ENCODE data around the gene ATF6. TPM values are rescaled to one million over a fixed set of nuclear protein-coding genes. Genes with fewer than 3 reads are reported as not detected.

The ATF6 gene
- total RNA-seq, 1 donor from 2014 or later, result 14.4 TPM

- DNase-seq (ENCODE audit: low spot score) (no peak), ATAC-seq (no peak)
Measured at GRCh38 chr1:161932668-161933067, 166.5 kb downstream of the ATF6 start.

GRCh38 chr1:161933592-161934588, 167.8 kb downstream of the ATF6 start:
- ATAC-seq, result no peak
- DNase-seq (ENCODE audit: low spot score), result no peak

DNA sequence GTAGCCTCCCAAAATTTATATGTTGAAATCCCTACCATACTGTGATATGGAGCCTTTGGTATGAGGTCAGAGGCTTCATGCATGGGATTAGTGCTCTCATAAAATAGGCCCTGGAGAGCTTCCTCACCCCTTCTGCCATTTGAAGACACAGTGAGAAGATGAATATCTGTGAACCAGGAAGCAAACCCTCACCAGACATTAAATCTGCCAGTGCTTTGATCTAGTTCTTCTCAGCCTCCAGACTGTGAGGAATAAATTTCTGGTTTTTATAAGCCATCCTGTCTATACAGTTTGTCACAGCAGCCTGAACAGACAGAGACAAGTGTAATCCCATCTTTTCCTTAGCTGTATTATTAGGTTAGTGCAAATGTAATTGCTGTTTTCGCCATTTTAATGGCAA, 169.1 kb downstream of the ATF6 start:
- no peak for ATAC-seq
- no peak for DNase-seq (ENCODE audit: low spot score)

GRCh38 chr1:161936786-161937185, 170.7 kb downstream of the ATF6 start:
- ATAC-seq, result no peak
- DNase-seq (ENCODE audit: low spot score), result no peak

DNA sequence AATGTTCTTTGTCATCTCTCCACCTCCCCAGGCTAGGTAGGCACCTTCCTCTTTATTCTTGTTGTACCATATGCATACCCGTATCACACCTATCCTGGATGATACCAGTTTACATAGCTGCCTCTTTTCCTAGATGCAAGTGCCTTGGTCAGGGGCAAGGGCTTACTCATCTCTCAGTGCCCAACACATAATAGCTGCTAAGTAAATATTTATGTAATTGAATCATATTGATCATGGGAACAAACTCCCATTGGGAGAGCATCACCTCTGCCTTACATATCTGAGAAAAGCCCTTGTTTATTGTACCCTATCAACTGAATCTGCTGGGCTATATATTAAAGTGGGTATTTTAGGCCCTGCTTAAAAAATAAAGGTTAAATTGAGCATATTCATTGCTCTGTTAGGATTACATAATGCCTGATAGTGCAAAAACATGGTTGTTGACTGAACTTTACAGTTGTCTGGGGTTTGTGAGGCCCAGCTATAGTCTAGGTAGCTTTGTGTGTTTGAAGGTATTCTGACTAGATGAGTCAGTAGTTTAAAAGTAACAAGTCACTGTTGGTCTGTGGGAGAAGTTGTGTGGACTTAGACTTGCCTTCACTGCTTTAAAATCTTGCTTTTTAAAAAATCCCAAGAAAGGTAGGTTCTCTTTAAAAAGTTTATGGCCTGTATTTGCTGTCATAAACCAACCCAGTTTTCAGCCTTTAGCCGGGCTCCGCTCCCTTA, 174.9 kb downstream of the ATF6 start:
- ATAC-seq (no peak), DNase-seq (ENCODE audit: low spot score) (no peak)

DNA sequence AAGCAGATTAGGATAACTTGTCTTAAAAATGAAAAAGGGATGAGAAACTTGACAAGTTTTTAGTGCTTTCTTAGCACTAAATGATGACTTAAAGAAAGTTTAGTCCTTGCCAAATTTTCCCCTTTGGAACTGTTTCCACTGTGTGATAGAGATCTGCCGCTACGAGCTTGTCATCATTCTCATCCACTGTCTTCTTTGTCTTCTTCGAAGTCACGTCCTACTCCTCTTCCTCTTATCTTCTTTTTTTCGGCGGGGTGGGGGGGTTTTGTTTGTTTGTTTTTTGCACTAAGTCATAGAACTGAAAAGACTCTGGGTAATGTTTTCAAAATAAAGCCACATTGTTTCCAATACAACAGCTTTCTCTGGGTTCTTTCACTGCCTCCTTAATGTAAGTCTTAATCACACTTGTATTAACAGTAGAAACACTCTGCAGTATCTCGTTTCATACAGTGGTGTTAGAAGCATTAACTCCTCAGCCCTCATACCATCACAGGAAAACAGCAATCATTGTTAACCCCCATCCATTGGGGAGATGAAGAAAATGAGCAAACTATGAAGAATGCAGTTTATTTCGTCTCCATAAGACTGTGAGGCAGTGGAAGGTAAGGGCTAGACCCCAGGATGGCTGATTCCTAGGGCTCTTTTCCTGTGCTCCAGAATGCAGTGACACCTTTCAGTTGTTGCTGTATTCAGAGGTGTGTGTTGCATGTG, 175.8 kb downstream of the ATF6 start:
- no peak for DNase-seq (ENCODE audit: low spot score)
- ATAC-seq, result no peak

DNA sequence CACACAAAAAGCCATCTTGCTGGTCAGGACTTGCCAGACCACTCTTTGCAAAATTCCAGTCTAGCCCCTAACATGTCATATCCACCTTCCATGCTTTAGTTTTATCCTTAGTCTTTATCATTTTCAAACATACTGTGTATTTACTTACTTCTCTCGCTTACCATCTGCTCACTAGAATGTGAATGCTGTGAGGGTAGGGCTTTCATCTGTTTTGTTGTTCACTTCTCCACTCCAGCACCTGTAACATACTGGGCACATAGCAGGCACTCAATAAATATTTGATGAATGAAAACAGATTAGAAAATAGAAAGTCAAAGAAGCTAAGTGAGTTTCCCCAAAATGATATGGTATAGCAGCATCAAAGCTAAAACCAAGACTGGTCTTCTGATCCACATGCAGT, 177.6 kb downstream of the ATF6 start:
- no peak for ATAC-seq

DNA sequence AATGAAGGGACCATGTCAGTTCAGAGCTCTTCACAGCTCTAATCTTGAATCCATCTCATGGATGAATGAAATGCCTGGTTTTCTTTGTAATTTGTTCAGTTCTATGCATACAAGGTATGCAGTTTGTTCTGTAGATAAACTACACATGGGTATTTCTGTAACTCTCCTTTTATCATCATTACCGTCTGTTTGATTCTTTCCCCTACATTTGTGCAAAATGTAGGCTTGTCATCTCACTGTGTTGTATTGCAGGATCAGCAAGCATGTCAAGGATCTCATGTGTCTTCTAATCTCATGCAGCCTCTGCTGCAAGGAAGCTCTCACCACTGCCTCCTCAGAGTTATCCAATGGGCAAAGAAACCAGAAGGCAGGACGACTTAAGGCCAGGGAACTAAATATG, 178.3 kb downstream of the ATF6 start:
- no peak for DNase-seq (ENCODE audit: low spot score)
- ATAC-seq, result no peak

More for the DNA sequence above, 177.6 kb downstream of the ATF6 start:
- no peak for DNase-seq (ENCODE audit: low spot score)

DNA sequence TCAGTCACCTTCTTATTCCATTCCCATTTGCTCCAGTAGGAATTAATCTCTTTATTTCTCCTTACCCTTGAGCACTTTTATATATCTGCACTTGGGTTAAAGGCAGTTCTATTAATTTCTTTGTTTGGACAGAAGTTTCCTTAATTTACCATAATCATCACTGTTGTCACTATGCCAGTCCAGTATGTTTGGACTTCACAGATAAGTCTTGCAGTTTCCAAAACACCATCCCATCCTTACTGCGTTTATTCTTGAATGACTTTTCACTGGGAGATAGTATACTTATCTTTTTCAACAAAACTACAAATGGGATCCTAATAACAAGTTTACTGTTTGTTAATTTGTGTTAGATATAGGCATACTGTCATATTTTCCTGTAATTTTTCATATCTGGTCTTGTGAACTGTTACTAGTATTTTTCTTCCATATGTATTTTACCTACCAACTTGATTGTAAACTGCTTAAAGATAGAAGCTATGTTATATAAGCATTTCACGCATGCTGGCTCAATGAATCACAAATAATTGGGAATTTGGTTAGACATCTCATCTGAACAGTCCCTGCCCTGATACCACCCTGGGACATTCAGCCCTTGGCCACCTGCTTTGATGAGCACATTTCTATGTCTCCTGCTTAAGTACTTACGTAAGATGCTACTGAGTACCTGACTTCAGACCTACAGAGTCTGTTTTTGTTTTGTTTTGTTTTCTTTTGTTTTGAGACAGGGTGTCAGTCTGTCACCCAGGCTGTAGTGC, 179.4 kb downstream of the ATF6 start:
- no peak for ATAC-seq
- DNase-seq (ENCODE audit: low spot score), result no peak

- DNase-seq (ENCODE audit: low spot score) (no peak), ATAC-seq (no peak)
Measured at GRCh38 chr1:161946071-161946987, 180.2 kb downstream of the ATF6 start.

- no peak for ATAC-seq
- DNase-seq (ENCODE audit: low spot score), result no peak
Measured at GRCh38 chr1:161948435-161948834, 182.3 kb downstream of the ATF6 start.

DNA sequence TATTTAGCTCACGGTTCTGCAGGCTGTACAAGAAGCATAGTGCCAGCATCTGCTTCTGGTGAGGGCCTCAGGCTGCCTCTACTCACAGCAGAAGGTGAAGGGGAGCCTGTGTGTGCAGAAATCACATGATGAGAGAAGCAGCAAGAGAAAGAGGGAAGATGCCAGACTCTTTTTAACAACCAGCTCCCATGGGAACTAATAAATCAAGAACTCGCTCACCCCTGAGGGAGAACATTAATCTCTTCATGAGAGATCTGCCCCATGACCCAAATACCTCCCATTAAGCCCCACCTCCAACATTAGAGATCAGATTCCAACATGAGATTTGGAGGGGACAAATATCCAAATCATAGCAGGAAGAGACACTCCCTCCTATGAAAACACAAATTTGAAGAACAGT, 183.4 kb downstream of the ATF6 start:
- DNase-seq (ENCODE audit: low spot score) (no peak), ATAC-seq (no peak)

DNA sequence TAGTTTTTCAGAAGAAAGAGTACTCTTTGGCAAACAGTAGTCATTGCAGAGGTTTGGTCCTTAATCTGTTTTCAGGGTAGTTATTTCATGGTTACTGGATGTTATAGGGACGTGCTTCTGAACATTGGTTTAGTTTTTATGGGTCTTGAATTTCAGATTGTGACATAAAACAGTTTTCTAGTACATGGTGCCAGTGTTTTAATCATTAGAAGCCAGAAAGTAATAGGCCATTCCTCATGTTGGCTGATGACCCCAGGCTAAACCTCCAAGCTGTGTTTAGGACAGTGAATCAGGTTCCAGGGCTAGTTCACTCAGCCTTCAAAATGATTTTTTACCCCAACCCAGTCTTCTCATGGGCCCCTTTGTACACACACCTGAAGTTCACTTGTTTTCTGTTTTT, 184.3 kb downstream of the ATF6 start:
- ATAC-seq (no peak), DNase-seq (ENCODE audit: low spot score) (no peak)

DNA sequence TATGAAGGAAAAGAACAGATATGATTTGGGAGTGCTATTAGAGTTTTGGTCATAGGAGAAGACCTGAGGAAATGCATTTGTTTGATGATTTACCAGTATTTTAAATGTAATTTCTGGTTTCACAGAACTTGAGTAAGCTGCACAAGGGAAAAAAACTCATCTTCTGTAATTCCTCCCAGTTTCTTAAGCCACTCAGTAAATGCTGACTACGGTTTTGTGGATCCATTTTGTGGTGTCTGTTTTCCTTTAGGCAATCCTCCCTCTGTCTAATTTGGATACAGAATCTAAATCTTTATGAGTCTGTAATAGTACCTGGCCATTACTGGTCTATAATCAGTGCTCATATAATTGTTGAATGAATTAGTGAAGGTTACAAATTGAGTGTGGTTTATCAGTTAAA, 185.5 kb downstream of the ATF6 start:
- DNase-seq (ENCODE audit: low spot score) (no peak), ATAC-seq (no peak)

DNA sequence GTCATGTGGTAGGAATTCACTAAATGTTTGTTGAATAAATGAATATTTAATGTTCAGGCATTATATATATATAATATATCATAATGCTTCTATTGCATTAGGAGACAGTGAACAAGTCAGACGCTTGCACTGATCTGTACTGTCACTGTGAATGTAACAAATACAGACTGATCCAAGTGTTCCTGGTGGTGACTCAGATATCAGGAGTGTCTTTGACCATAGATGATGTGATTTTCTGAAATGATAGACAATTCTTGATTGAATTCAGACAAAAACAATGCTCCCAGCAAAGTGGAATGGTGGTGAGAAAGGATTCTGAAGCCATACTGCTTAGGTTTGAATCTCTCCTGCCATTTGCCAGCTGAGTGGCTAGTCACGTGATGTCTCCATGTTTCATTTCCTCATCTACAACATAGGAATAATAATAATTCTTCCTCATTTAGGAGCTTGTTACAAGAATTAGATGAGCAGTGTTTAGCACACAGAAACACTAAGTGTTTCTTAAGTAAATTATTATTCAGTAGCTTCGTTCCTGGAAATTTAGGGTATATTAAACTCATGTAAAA, 186.6 kb downstream of the ATF6 start:
- DNase-seq (ENCODE audit: low spot score) (no peak), ATAC-seq (no peak)

- ATAC-seq (no peak), DNase-seq (ENCODE audit: low spot score) (no peak)
Measured at GRCh38 chr1:161953256-161953920, 187.3 kb downstream of the ATF6 start.

- no peak for ATAC-seq
- DNase-seq (ENCODE audit: low spot score), result no peak
Measured at GRCh38 chr1:161954050-161954449, 187.9 kb downstream of the ATF6 start.

DNA sequence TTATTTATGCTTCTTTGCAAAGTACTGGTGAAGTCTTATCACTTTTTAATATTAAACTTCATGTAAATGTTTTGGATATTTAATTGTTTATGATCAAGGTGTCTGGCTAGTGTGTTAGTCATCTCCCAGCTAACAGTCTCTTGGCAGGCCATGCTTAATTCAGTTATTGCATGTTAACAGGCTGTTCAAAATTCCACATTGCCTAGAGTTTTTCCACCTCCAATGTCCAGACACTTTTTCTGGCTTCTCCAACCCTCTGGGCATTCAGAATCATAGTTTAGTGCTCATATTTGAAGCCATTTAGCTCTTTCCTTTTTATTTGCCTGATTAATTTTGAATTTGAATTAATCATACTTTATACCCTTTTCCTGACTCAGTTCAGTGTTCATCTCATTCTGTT, 188.3 kb downstream of the ATF6 start:
- ATAC-seq, result no peak

DNA sequence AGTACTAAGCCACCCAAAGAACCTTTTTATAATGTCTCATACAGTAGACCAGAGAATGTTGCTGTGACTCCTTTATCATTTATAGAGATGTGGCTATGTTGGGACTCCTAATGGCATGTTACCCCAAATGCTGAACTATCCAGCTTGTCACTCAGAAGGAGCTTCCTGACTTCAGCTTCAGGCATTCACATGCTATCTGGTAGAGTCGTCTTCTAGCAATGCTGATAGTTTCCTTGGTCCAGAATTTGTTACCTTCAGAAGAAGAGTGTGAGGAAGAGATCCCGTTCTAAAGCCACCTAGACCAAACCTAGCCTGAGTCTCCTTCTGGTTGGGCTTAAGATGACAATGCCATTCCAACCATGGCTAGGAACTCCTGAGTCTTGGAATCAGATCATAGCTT, 189.5 kb downstream of the ATF6 start:
- DNase-seq (ENCODE audit: low spot score), result no peak
- no peak for ATAC-seq

More for the DNA sequence above, 188.3 kb downstream of the ATF6 start:
- DNase-seq (ENCODE audit: low spot score), result no peak

Data from left lobe of liver (tissue), 2 donors.